Measurements from ENCODE around the gene ZNF318.
"Not testable (repeated sequence)": the region's sequence is repeated elsewhere in the genome, so short reads cannot be mapped to it uniquely, and the experiment has no call there.

DNA sequence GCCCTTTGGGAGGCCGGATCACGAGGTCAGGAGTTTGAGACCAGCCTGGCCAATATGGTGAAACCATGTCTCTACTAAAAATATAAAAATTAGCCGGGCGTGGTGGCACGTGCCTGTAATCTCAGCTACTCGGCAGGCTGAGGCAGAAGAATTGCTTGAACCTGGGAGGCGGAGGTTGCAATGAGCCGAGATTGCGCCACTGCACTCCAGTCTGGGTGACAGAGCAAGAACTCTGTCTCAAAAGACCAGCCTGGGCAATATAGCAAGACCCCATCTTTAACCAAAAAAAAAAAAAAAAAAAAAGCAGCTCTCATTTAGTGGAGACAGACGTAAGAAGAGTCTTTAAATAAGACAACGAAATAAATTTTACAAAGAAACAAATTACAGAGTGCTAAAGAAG, 23.2 kb downstream of the ZNF318 start:
- TF ChIP-seq POLR2A (IDR thresholded peaks at IDR 0.05; ENCODE audit: low read depth, low read length); TAF1 (IDR thresholded peaks at IDR 0.05; ENCODE audit: borderline replicate concordance, low read depth, low read length); POLR2AphosphoS5 (IDR thresholded peaks at IDR 0.05; ENCODE audit: low read depth, low read length): not testable (repeated sequence)

All from GM12892 (cell line).